Measurements from ENCODE around the gene OPCML.

The OPCML gene

GRCh38 chr11:133560472-133560855 is 28.2 kb upstream of the OPCML start:
- Histone ChIP-seq H3K4me3 (IDR thresholded peaks at IDR 0.05; ENCODE audit: insufficient read depth, low read depth, low read length) (no peak overlapping the region), H3K4me1 (ENCODE audit: low read depth, poor library complexity, severe bottlenecking) (no peaks in the 10 kb centered on the region), H3K36me3 (ENCODE audit: insufficient read depth) (no peaks in the 10 kb centered on the region)

GRCh38 chr11:133559833-133560471 is 27.7 kb upstream of the OPCML start:
- Histone ChIP-seq H3K27me3 (ENCODE audit: insufficient read depth, low read depth) (no peaks in the 10 kb centered on the region), H3K79me2 (ENCODE audit: insufficient read depth, low read depth) (no peaks in the 10 kb centered on the region), H2AFZ (ENCODE audit: low read depth) (no peak overlapping the region), H3K4me2 (no peak overlapping the region), H3K36me3 (ENCODE audit: insufficient read depth) (no peaks in the 10 kb centered on the region), H3K4me1 (ENCODE audit: low read depth, poor library complexity, severe bottlenecking) (no peaks in the 10 kb centered on the region), H4K20me1 (ENCODE audit: insufficient read depth) (no peaks in the 10 kb centered on the region), H3K9ac (no peak overlapping the region), H3K4me3 (IDR thresholded peaks at IDR 0.05; ENCODE audit: insufficient read depth, low read depth, low read length) (no peak overlapping the region), H3K27ac (no peak overlapping the region)
- no peak for TF ChIP-seq CTCF (conservative IDR thresholded peaks at IDR 0.05; ENCODE audit: low read depth, low read length)

More at GRCh38 chr11:133560472-133560855, 28.2 kb upstream of the OPCML start:
- Histone ChIP-seq H3K9ac (no peak overlapping the region), H3K27me3 (ENCODE audit: insufficient read depth, low read depth) (no peaks in the 10 kb centered on the region), H2AFZ (ENCODE audit: low read depth) (no peak overlapping the region), H3K27ac (no peak overlapping the region), H3K79me2 (ENCODE audit: insufficient read depth, low read depth) (no peaks in the 10 kb centered on the region), H3K4me2 (no peak overlapping the region), H4K20me1 (ENCODE audit: insufficient read depth) (no peaks in the 10 kb centered on the region)
- TF ChIP-seq CTCF (conservative IDR thresholded peaks at IDR 0.05; ENCODE audit: low read depth, low read length), result no peak

- Histone ChIP-seq H3K27ac (no peak overlapping the region), H3K4me3 (IDR thresholded peaks at IDR 0.05; ENCODE audit: insufficient read depth, low read depth, low read length) (no peak overlapping the region), H3K9ac (no peak overlapping the region), H3K36me3 (ENCODE audit: insufficient read depth) (no peaks in the 10 kb centered on the region), H3K4me1 (ENCODE audit: low read depth, poor library complexity, severe bottlenecking) (no peaks in the 10 kb centered on the region), H3K27me3 (ENCODE audit: insufficient read depth, low read depth) (no peaks in the 10 kb centered on the region), H3K4me2 (no peak overlapping the region), H2AFZ (ENCODE audit: low read depth) (no peak overlapping the region), H3K79me2 (ENCODE audit: insufficient read depth, low read depth) (no peaks in the 10 kb centered on the region), H4K20me1 (ENCODE audit: insufficient read depth) (no peaks in the 10 kb centered on the region)
- no peak for TF ChIP-seq CTCF (conservative IDR thresholded peaks at IDR 0.05; ENCODE audit: low read depth, low read length)
Observed at GRCh38 chr11:133559382-133559781, 27.1 kb upstream of the OPCML start.

GRCh38 chr11:133555034-133555433 is 22.7 kb upstream of the OPCML start:
- Histone ChIP-seq H3K9ac (no peak overlapping the region), H3K36me3 (ENCODE audit: insufficient read depth) (no peaks in the 10 kb centered on the region), H3K4me2 (no peak overlapping the region), H3K4me1 (ENCODE audit: low read depth, poor library complexity, severe bottlenecking) (no peaks in the 10 kb centered on the region), H4K20me1 (ENCODE audit: insufficient read depth) (no peaks in the 10 kb centered on the region), H2AFZ (ENCODE audit: low read depth) (no peak overlapping the region), H3K27me3 (ENCODE audit: insufficient read depth, low read depth) (no peaks in the 10 kb centered on the region), H3K4me3 (IDR thresholded peaks at IDR 0.05; ENCODE audit: insufficient read depth, low read depth, low read length) (no peak overlapping the region), H3K27ac (no peak overlapping the region), H3K79me2 (ENCODE audit: insufficient read depth, low read depth) (no peaks in the 10 kb centered on the region)
- no peak for TF ChIP-seq CTCF (conservative IDR thresholded peaks at IDR 0.05; ENCODE audit: low read depth, low read length)

All from KMS-11 (cell line).